Germinal center (tissue), 1 donor: Measurements from ENCODE around the gene PGM5.
A peak's percentile ranks its signal among the peaks of the same experiment; 100 is the strongest.
"Not testable (repeated sequence)": the region's sequence is repeated elsewhere in the genome, so short reads cannot be mapped to it uniquely, and the experiment has no call there.

ENCODE experiments used
- DNase-seq: peaks from one replicate; pipeline ENCODE4 v3.0.0; 2012; ENCODE audit warnings: mixed read lengths, low spot score

PGM5 gene

DNA sequence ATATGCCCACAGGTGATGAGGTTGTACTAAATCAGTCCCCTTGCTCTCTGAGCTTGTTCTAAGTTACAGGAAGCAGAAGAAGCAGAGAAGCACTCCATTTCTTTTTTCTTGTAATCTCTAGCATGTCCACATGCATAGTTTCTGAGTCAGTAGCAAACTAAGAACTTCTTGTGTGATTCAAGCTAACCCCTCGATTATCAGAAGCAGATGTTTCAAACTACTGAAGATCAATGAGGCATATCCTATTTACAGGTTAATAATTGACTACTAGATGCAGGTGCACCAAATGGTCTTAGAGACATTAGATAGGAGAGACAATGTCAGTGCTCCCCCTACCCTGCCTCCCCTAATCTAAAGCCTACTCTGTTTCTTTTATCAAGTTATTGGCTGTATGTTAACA lies 21.3 kb downstream of the PGM5 start:
- DNase-seq, result not testable (repeated sequence)

DNA sequence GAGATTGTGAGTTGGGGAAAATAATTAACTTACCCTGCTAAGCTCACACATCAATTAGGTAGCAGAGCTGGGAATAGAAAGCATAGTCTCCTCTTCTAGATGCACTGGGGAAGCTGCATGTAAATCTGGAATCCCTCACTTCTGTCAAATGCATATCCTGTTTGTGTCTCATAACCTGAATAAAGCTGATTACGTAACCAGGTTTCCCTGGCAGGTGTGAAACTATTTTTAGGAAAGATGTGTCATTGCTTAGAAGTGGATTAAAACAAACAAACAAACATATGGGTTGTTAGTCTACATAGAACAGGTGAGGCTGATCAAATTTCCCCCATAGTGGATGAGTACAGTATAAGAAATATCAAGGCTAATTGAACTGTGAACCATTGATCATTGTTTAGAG lies 27.5 kb downstream of the PGM5 start:
- DNase-seq, result not testable (repeated sequence)

DNA sequence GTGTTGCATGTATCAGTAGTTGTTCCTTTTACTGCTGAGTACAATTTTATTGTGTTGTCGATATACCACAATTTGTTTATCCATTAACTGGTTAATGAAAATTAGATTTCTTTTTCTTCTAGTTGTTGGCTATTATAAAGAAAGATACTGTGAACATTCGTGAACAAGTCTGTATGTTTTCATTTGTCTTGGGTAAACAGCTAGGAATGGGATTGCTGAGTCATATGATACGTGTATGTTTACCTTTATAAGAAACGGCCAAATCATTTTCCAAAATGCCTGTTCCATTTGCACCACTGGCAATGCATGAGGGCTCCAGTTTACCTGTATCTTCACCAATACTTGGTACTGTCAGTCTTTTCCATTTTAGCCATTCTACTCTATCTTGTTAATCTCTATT lies 33.1 kb downstream of the PGM5 start:
- not testable (repeated sequence) for DNase-seq

DNA sequence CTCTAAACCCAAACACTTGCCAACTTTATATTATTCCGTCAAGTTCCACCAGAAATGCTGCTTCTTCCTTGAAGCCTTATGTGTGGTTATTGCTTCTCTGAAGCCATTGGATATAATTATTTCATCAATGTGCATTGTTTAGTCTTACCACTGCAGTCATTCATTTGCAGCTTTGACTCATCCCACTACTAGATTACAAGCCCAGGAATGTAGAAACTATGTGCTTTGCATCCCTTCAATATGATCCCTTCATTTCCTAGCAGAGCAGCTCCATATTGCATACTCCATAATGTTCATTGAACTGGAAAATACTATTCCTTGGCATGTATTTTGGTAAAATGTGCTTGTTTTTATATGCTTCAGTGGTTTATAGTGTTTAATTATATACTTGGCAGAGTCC lies 34.3 kb downstream of the PGM5 start:
- DNase-seq, result not testable (repeated sequence)

DNA sequence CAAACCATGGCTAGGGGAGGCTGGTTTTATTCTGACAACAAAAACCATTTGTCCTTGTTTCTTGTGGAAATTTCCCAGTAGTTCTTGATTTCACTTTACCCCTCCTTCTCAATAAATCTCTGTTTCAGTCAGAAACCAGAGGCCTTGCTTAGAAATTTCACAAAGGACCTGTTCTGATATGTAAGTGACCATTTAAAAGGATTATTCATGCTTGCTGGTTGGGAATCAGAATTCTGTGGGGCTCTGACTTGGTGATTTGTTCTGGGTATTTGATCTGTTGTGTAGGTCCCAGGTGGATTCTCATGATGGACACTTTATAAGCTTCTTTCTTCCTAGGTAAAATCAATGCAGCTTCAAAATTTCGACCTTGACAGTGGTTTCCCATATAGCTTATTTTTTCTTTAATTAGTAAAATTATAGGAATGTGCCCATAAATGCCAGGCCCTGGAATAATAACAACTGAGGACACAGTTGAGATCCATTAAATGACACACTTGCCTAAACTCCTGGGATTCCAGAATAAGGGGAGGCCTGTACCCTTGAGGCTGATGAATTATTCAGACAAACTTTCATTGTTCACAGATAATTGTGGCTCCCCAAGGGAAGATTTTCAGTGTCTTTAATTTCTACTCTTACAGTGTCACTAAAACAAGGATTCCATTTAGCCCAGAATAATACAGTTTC lies 40.1 kb downstream of the PGM5 start:
- DNase-seq, result not testable (repeated sequence)

DNA sequence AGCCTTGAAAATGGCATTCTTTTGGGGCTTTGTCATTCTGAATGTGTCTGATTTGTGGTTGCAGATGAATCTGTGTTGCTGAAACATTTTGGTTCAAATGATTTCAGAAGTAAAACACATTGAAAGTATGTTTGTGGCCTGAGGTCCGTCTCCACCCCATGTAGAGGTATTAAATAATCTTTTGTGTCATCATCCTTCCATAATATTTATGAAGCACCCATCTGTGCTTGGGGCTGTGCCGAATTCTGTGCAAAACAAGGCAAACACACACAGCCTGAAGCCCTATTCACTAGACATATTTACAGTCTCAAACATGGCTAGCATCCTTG lies 40.6 kb downstream of the PGM5 start:
- not testable (repeated sequence) for DNase-seq

DNA sequence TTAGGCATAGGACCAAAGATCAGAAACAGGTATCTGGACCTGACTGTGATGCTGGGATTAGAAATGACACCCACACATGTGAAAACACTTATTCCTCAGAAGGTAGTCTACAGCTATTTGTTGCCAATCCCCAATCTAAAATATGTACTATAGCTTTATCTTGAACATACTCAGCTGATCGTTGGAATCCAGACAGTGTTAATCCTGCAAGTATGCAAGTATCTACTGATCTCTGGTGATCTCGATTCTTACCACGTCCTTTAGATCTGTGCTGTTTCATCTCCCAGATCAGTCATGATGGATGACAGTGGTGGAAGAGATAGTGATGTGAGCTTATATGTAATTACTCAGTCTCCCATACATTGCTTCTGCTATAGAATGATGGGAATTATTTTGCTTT lies 41.4 kb downstream of the PGM5 start:
- not testable (repeated sequence) for DNase-seq

DNA sequence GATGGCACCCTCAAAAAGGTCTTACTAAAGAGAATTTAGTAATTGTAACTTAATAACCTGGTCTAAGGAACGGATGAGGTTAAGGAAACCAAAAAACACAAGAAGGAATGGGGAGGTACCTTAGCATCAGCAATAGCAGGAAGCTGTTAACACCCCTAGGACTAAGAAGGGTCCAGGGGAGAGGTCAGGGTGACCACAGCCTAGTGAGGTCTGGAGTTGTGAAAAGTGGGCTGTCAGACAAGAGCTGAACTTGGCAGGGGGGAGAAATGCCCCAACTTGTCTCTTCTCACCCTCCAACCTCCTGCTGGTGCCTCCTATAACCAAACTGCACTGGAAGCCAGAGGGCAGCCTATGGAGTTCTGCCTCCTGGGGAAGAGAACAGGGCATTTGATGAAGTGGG lies 41.9 kb downstream of the PGM5 start:
- not testable (repeated sequence) for DNase-seq

DNA sequence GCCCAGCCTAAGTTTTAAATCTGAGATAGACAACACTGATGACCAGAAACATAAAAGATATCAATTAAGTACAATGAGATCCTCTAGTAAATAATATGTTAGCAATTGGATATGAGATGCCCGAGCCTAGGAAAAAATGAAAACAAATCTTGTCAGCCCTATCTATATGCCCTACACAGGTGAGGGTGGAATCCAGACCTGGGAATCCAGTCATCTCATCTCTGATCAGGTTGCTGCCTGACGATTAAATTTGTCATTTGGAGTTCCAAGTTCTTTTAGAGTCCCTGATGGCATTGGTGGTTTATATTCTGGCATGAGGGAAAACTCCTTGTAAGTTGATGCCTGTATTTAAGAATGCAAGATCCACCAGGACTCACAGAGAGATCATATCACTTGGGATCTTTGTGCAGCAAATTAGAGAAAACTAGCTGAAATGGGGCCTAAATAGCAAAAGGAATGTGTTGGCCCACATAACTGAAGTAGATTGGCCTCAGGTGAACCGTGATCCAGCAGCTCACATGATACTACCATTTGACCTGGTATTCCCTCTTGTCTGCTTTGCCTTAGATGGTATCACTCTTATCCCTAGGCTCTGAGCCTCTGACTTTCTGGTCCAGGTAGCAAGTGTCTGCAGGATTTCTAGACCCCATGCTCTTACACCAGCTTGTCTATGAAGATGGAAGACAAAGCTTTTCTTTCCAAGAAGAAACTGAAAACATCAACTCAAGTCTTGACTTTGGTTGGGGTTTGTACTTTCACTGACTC lies 48.2 kb downstream of the PGM5 start:
- not testable (repeated sequence) for DNase-seq

DNA sequence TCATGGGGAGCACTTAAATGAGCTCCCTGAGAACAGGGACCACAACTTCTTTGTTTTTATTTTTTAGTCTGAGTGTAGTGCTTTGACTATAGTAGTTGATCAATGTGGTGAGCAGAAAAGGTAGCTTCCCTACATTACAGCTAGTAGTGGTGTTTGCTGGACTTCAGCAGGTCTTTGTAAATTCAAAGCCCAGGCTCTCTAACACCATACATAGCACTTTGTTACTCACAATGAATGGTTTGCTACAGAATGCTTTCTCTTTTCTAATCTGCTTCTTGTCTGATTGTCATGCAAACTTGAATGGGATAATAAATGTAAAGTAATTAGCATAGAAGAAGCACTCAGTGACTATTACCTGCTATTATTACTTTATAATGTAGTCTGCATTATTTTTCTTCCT lies 55.5 kb downstream of the PGM5 start:
- not testable (repeated sequence) for DNase-seq

DNA sequence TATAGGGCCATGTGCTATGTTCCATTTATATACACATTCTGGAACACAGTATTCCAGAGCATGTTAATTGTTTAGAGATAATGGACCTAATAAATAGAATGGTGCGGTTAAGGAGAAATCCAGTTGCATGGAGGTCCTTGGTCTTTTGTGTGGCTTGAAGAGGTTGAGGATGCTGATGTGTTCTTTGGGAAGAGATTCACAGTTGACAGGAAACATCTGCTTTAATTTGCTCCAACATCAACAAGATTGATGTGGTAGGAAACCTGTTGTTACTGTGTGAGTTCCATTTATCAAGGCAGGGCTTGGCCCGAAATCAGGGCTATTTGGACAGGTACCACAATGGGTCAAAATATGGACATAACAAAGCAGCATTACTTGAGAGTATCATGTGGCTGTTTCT lies 56.3 kb downstream of the PGM5 start:
- DNase-seq, result not testable (repeated sequence)

DNA sequence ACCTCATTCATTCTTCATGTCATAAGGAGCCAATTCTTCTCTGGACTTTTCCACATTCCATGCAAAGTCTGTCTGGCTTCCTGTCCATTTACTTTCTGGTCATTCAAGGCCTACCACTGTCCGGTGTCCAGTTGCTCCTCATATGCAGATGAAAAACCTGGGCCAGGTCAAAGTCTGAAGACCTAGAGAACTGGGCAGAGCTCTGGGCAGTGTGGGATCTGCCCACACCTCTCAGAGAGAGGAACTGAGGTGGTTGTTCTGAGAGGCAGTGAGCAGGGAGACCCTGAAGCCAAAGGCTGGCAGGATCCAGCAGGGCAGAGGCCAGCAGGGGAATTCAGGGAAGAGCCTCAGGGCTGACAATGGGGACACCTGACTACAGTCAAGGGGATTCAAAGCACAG lies 58.7 kb downstream of the PGM5 start:
- not testable (repeated sequence) for DNase-seq

DNA sequence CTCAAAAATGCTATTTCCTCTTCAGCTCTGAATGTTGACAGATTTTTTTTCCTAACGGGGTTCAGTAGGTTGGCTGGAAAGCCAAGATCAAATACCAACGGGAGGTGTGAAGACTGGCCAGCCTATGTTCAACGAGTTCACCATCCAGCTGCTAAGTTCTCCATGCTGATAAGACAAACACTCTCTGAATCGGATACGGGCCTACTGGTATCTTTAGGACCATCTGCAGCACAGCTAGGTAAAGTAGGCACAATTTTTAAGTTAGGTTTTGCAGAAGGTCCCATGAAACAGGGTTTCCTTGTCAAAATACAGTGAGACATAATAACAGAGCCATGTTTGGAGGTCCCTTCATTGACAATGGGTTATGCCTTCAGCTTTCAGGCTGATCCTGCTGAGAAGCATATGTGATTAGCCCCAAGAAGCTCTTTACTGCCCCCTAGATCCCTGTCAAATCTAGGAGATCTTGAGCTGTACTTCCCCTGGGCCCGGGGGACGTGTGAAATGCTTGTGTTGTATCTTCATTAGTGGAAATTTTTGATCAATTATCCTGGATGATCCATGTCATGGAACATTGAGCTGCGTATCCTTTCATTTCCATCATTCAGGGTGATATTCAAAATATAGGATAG lies 60.6 kb downstream of the PGM5 start:
- peak; percentile 11 for DNase-seq

DNA sequence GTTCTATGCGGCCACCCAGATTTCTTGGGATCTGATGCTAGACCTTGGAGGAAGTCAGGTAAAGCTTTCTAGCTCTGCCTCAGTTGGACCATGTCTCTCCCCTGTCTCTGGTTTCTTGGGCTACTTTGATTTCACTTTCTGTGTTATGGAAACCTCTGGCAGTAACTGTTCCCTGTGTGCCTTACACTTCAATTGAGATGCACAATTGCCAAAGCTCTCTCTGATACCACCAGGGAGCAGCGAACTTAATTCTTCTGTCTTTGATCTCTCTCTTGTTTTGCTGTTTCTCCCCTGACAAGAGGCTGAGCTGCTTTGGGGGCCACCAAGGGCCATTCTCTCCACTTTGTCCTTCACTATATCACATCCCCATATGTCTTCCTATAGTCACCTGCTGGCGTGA lies 61.4 kb downstream of the PGM5 start:
- DNase-seq, result no peak

DNA sequence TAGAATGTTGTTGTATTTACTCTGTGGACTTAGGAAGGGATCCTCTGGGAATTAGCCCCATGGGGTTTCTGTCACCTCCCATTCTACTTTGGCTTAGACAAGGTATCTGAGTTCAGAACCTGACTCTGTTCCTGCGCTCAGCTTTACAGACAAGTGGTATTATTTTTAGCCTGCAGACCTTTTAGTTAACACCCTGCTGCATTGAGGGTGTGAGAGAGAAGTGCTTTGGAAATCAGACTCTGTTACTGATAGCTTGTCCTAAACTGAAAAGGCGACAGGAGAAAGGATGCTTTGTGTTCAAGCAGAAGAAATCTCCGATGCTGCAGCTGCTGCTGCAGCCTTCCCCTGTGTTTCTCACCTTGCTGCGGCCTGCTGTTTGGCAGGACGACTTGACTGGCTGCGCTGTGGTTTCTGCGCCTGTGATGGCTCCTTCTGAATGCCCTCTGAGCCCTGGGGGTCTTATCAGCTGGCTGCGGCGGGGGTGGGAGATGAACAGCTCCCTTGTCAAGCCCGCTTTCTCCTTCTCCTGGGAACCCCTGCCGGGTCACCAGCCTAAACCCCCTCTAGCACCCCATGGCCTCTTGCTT lies 61.9 kb downstream of the PGM5 start:
- no peak for DNase-seq

DNA sequence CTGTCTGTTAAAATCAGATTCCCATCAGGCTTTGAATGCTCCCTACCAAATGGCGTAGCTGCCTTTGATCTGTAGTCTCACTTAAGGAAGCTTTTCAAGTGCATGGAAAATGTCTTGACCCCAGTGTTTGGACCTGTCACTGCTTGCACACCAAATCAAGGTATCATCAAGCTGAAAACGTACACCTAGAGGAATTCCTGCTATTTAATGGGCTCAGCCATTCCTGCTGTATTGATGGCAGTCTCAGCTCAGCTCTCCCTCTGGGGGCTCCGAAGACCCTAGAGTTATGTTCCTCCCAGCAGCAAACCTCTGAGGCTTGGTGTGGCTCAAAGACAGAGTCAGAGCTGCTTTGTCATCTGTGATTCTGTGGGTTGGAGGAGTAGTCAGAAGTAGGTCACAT lies 63.5 kb downstream of the PGM5 start:
- no peak for DNase-seq

DNA sequence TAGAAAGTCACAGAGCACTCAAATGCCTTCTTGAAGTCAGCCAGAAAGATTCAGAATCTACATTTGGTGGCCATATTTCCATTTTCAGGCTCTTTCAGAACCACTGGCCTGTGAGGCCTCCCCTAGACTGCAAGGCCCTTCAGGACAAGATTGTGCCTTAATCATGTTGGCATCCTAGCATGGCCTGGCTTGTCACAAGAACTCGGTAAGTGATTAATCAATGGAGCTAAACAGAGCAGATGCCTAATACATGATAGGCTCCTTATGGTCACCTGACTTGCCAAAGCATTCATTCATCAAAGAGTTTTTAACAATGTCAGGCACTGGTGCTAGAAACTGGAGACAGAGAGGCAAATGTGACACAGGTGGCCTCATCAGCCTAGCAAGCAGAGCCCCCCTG lies 70.3 kb downstream of the PGM5 start:
- no peak for DNase-seq

DNA sequence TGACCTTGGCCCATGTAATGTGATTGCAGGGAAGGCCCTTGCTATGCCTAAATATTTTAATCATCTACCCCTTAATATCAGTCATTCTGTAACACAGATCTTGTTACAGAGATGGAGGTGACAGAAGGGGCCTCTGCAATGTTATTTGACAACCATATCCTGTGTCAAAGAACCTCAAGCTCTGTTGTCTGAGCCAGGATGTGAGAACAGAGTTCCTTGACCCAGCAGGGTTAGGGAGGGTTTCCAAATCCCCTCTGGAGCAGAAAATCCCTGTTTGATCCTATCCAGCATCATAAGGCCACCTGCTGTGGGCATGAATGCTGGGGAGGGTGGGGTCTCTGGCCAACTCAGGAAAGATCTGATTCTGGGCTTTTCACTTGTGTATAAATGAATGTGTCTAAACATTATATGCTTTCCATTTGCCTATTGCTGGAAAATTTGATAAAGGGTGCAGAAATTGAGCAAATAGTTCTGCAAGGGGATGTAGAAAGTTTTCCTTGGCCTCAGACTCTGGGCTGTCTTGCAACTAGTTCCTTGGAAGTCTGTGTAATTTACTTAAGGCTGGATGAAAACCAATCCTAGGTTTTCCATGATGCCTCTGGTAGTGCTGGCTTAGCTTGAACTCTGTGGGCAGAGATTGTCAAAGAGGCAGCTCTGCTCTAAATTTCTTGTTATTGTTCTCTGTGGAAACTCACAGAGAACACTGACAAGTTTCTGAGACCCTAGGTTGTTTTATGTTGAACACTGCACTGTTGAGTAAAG lies 71.0 kb downstream of the PGM5 start:
- DNase-seq, result no peak

DNA sequence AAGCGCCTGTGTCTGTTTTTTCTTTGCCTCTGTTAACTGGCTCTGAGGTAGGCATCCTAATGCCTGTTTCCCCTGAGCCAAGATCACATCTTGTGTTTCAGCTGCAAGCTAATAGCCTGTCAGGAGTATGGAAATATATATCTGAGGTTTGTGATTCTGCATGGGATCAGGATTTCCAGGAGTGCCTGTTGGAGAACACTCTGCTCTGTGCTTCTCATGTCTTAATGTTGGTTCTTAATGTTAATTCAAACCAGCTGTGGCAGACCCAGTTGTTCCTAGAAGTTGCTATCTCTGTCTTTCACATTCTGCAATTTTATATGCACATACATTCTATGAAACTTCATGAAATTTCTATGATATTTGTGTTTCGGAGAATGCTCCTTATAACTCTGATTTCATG lies 72.1 kb downstream of the PGM5 start:
- no peak for DNase-seq

DNA sequence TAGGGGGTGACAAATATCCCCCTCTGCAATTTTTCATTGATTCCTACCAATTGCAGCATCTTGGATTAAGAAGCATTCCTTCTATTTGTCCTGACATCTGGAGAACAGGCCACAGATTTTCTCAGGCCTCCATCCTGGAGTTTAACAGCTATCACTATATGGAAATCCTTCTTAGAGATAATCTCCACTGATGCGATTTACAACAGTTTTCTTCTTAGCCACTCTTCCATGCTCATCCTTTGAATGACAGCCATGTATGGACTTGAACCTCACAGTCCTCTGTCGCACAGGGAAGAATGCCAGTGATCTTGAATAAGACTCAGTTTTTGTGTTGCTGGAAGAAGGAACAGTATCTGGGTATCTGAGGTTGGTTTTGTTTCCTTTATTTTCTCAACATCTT lies 73.2 kb downstream of the PGM5 start:
- DNase-seq, result no peak

DNA sequence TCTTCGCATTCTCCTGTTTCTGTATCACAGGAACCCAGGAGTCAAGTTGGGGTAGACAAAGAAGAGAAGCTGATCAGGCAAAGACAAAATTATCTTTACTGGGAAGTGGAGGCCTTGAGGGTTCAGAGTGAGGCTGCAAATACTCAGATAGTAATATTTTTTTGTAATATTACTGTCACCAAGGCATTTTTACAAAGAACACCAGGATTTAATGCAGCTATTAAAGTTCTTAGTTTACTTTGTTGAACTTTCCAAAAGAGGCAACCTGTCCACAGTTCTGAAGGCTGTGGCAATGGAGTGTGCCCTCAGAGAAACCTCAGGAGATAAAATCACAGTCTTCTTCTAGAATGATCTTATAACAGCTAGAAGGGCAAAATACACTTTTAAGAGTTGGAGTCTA lies 74.9 kb downstream of the PGM5 start:
- no peak for DNase-seq

DNA sequence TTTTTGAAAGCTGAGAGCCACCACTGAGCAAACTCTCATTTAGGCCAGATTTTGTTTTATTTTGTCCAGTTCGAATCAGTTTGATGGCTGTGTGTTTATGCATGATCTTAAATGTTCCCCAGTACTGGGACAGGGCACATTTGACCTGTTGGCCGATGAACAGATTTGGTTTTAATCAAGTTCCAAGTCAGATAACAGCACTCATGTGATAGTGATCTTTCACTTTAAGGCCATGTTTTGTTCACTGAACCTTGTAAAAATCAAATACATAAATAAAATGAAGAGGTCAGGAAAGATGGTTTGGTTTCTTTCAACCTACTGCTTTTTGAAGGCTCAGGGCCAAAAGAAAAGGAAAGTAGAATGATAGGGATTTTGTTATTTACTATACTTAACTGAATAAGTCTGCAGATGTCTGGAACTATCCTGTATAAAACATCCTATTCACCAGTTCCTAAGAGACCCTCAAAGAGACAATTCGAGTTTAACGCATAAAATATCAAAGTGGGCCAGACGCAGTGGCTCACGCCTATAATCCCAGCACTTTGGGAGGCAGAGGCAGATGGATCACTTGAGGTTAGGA lies 77.2 kb downstream of the PGM5 start:
- DNase-seq, result no peak
